ENCODE data around the gene VPS25. TPM values are rescaled to one million over a fixed set of nuclear protein-coding genes. Genes with fewer than 3 reads are reported as not detected.

The VPS25 gene
- polyA plus RNA-seq, 3 donors: 71.3 to 125 (median 104) TPM

DNA sequence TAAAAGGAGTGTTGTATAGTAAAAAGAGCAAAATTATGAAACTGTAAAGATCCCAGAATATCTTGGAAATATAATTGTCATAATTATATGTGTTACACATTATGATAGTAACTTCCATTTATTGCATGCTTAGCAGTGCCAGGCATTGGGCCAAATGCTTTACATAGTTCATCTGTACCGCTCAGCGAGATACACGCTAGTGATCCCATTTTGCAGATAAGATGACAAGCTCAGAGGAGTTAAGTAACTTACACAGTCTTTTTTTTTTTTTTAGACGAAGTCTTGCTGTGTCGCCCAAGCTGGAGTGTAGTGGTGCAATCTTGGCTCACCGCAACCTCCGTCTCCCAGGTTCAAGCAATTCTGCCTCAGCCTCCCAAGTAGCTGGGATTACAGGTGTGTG, 21.6 kb upstream of the VPS25 start:
- no peaks in the 10 kb centered on the region for H3K36me3 Mint-ChIP-seq

GRCh38 chr17:42754782-42755181, 18.5 kb upstream of the VPS25 start:
- Mint-ChIP-seq H3K4me1 (peaks cover 15% of the 10 kb centered on the region), H3K27ac (no peak overlapping the region), H3K4me3 (no peak overlapping the region), H3K27me3 (ENCODE audit: low read depth in 3 of 3) (peaks cover 23 to 48% (median 36%) of the 10 kb centered on the region in 3 donors), H3K36me3 (no peaks in the 10 kb centered on the region), H3K9me3 (peaks cover 0 to 1% (median 0%) of the 10 kb centered on the region in 7 donors)
- Histone ChIP-seq H3K27ac (ENCODE audit: low read depth in 1 of 2, low read length in 2 of 2) (no peak overlapping the region), H3K4me3 (replicated peaks in 1 of 3; ENCODE audit: low read depth in 2 of 3, low read length in 3 of 3) (no peak overlapping the region), H4K20me1 (ENCODE audit: insufficient read depth, low read length) (no peaks in the 10 kb centered on the region), H3K27me3 (ENCODE audit: control insufficient read depth in 2 of 2, insufficient read depth in 2 of 2, low read length in 2 of 2) (peaks cover 5 to 12% of the 10 kb centered on the region in 2 donors), H3K36me3 (replicated peaks in 1 of 2; ENCODE audit: control insufficient read depth in 1 of 2, insufficient read depth in 2 of 2, low read length in 2 of 2) (no peaks in the 10 kb centered on the region), H3K9ac (ENCODE audit: insufficient read depth, low read length, poor library complexity, severe bottlenecking) (no peak overlapping the region), H3K4me2 (replicated peaks; ENCODE audit: extremely low read depth, low read length, poor library complexity, severe bottlenecking) (no peak overlapping the region), H3K79me2 (ENCODE audit: insufficient read depth, low read length) (no peaks in the 10 kb centered on the region), H3K9me3 (replicated peaks in 1 of 2; ENCODE audit: control insufficient read depth in 1 of 2, insufficient read depth in 1 of 2, low read length in 2 of 2) (no peaks in the 10 kb centered on the region), H2AFZ (ENCODE audit: insufficient read depth, low read depth, low read length, poor library complexity, severe bottlenecking) (no peak overlapping the region), H3K4me1 (ENCODE audit: control insufficient read depth in 1 of 2, insufficient read depth in 2 of 2, low read length in 2 of 2) (peaks cover 20 to 22% of the 10 kb centered on the region in 2 donors)
- TF ChIP-seq CTCF (IDR thresholded peaks at IDR 0.05): no peak
- no peak for DNase-seq
- intact Hi-C loops (cut with micrococcal nuclease): no loop called here
- 100% methylated on average over 1 of the region's 3 CpGs for WGBS (ENCODE audit: insufficient coverage)

More for the DNA sequence above, 21.6 kb upstream of the VPS25 start:
- Mint-ChIP-seq H3K4me1 (peaks cover 10% of the 10 kb centered on the region), H3K9me3 (no peaks in the 10 kb centered on the region), H3K27ac (no peak overlapping the region), H3K4me3 (no peak overlapping the region), H3K27me3 (ENCODE audit: low read depth in 3 of 3) (peaks cover 16 to 37% (median 24%) of the 10 kb centered on the region in 3 donors)
- no peak for DNase-seq
- no peak overlapping the region for H2AFZ ChIP-seq (ENCODE audit: insufficient read depth, low read depth, low read length, poor library complexity, severe bottlenecking)
- H3K9me3 ChIP-seq (replicated peaks in 1 of 2; ENCODE audit: control insufficient read depth in 1 of 2, insufficient read depth in 1 of 2, low read length in 2 of 2): no peaks in the 10 kb centered on the region
- H3K9ac ChIP-seq (ENCODE audit: insufficient read depth, low read length, poor library complexity, severe bottlenecking): no peak overlapping the region
- peaks cover 0 to 2% of the 10 kb centered on the region in 2 donors for H3K27me3 ChIP-seq (ENCODE audit: control insufficient read depth in 2 of 2, insufficient read depth in 2 of 2, low read length in 2 of 2)
- H3K36me3 ChIP-seq (replicated peaks in 1 of 2; ENCODE audit: control insufficient read depth in 1 of 2, insufficient read depth in 2 of 2, low read length in 2 of 2): no peaks in the 10 kb centered on the region
- H3K79me2 ChIP-seq (ENCODE audit: insufficient read depth, low read length): no peaks in the 10 kb centered on the region
- no peaks in the 10 kb centered on the region for H4K20me1 ChIP-seq (ENCODE audit: insufficient read depth, low read length)
- WGBS (ENCODE audit: insufficient coverage): 90% methylated on average over 6 of the region's 7 CpGs
- H3K4me2 ChIP-seq (replicated peaks; ENCODE audit: extremely low read depth, low read length, poor library complexity, severe bottlenecking): no peak overlapping the region
- intact Hi-C loops (cut with micrococcal nuclease): no loop called here
- TF ChIP-seq CTCF (IDR thresholded peaks at IDR 0.05): no peak
- H3K4me1 ChIP-seq (ENCODE audit: control insufficient read depth in 1 of 2, insufficient read depth in 2 of 2, low read length in 2 of 2): peaks cover 17 to 18% of the 10 kb centered on the region in 2 donors
- no peak overlapping the region for H3K27ac ChIP-seq (ENCODE audit: low read depth in 1 of 2, low read length in 2 of 2)
- H3K4me3 ChIP-seq (replicated peaks in 1 of 3; ENCODE audit: low read depth in 2 of 3, low read length in 3 of 3): no peak overlapping the region

All from CD14-positive monocyte (primary cell).